HepG2 (cell line): ENCODE measurements around the gene SIGLEC6. TPM values are rescaled to one million over a fixed set of nuclear protein-coding genes. Genes with fewer than 3 reads are reported as not detected.

Source experiments
- ATAC-seq: fragments of 200-7000 bp; cut with Tn5 transposase; 3 replicates; pipeline ENCODE4 v1.9.1; 2020; ENCODE audit warnings: mild to moderate bottlenecking, moderate library complexity
- BruUV-seq: library from RNA; stranded (reverse); fragments of 400-500 nt; replicated peaks from 2 replicates; lab custom pipeline; 2021; lab: Mats Ljungman, UMichigan
- CTCF ChIA-PET: fragments of 300-600 bp; formaldehyde crosslinking; extraction: SDS; loops from one replicate; lab custom pipeline; 2021; ENCODE audit warnings: low total read pairs, inconsistent platforms, low intra/inter-chr PET ratio; lab: Yijun Ruan, JAX
- POLR2A ChIA-PET: fragments of 350-600 bp; sonication (Branson Sonifier 250); formaldehyde crosslinking; loops from one replicate; lab custom pipeline; 2020; ENCODE audit warnings: antibody characterized with exemption, inconsistent platforms; lab: Yijun Ruan, JAX
- DNase-seq: peaks from one replicate; pipeline ENCODE4 v3.0.0-alpha.2; 2015; ENCODE audit warnings: low spot score
- FAIRE-seq: peaks from 3 replicates; lab custom pipeline; 2011; peaks lifted over from hg19 to GRCh38; lab: Jason Lieb, UNC
- H2AFZ ChIP-seq: one replicate; pipeline ENCODE4 v1.6.1; 2011; ENCODE audit warnings: low read length, inconsistent platforms
- H3K27ac ChIP-seq: fragments of 300-600 bp; 3 replicates; pipeline ENCODE4 v1.8.0; 2011; ENCODE audit warnings: mixed run types, mild to moderate bottlenecking, mixed read lengths, low read length, inconsistent platforms; ENCODE audit not compliant: insufficient read depth; ENCODE audit errors: extremely low read length
- H3K27me3 ChIP-seq, 2 experiments: fragments of 200-600 bp in 1 of 2; 2 replicates in 1 of 2; 3 replicates in 1 of 2; pipeline versions ENCODE4 v1.6.0 to v1.8.0; 2011; ENCODE audit warnings: low read length in 2 of 2, mild to moderate bottlenecking in 2 of 2, moderate library complexity in 2 of 2, inconsistent platforms in 1 of 2; ENCODE audit not compliant: insufficient read depth in 2 of 2, control insufficient read depth in 1 of 2
- H3K36me3 ChIP-seq, 2 experiments: fragments of 200-600 bp in 1 of 2; replicated peaks in 1 of 2; 2 replicates in 1 of 2; 3 replicates in 1 of 2; pipeline versions ENCODE4 v1.5.1 to v1.8.0; 2011; ENCODE audit warnings: low read length in 2 of 2, inconsistent platforms in 1 of 2; ENCODE audit not compliant: insufficient read depth in 2 of 2, control insufficient read depth in 1 of 2
- H3K4me1 ChIP-seq: 2 replicates; pipeline ENCODE4 v1.5.1; 2012; ENCODE audit warnings: low read length, inconsistent platforms; ENCODE audit not compliant: insufficient read depth
- H3K4me2 ChIP-seq: 2 replicates; pipeline ENCODE4 v1.6.0; 2011; ENCODE audit warnings: low read depth, low read length, inconsistent platforms
- H3K4me3 ChIP-seq, 3 experiments: fragments of 200-600 bp in 1 of 3; sonication (generic), shearing (Covaris generic) in 1 of 3; replicated peaks in 1 of 3; 2 replicates each; pipeline ENCODE4 v1.5.1; 2011 to 2016; ENCODE audit warnings: low read length in 3 of 3, inconsistent platforms in 2 of 3, low read depth in 2 of 3, mild to moderate bottlenecking in 2 of 3, control low read depth in 1 of 3, mixed read lengths in 1 of 3; ENCODE audit not compliant: insufficient read depth in 1 of 3
- H3K79me2 ChIP-seq: one replicate; pipeline ENCODE4 v1.6.1; 2011; ENCODE audit warnings: low read length, inconsistent platforms; ENCODE audit not compliant: insufficient read depth
- H3K9ac ChIP-seq: 2 replicates; pipeline ENCODE4 v1.6.0; 2011; ENCODE audit warnings: mild to moderate bottlenecking, low read depth, low read length, inconsistent platforms; ENCODE audit not compliant: insufficient read depth
- H3K9me3 ChIP-seq: 2 replicates; pipeline ENCODE4 v1.5.1; 2012; ENCODE audit warnings: mild to moderate bottlenecking, low read length
- H4K20me1 ChIP-seq: 2 replicates; pipeline ENCODE4 v1.6.0; 2011; ENCODE audit warnings: inconsistent platforms, mild to moderate bottlenecking, low read length, moderate library complexity; ENCODE audit not compliant: insufficient read depth
- GATA4 ChIP-seq: sonication (generic); IDR thresholded peaks from 2 replicates; pipeline ENCODE4 v1.6.1; 2016; ENCODE audit warnings: antibody characterized with exemption, low read depth, borderline replicate concordance
- PLRG1 ChIP-seq: fragments of 450-650 bp; conservative IDR thresholded peaks from 2 replicates; pipeline ENCODE4 v1.6.1; 2016
- SALL2 ChIP-seq: sonication (generic); formaldehyde crosslinking; IDR thresholded peaks from 2 replicates; pipeline ENCODE4 v1.8.1; 2023; ENCODE audit warnings: mild to moderate bottlenecking, missing genetic modification reagents, inconsistent platforms
- ZFP37 ChIP-seq: sonication (generic); formaldehyde crosslinking; IDR thresholded peaks from 2 replicates; pipeline ENCODE4 v1.4.0; 2020; ENCODE audit warnings: missing genetic modification reagents, borderline replicate concordance
- ZKSCAN1 ChIP-seq: fragments of 150-350 bp; IDR thresholded peaks from 2 replicates; pipeline ENCODE4 v1.6.1; 2014; ENCODE audit warnings: low read length
- ZNF230 ChIP-seq: sonication (generic); formaldehyde crosslinking; IDR thresholded peaks from 2 replicates; pipeline ENCODE4 v1.4.0; 2020; ENCODE audit warnings: mild to moderate bottlenecking, missing genetic modification reagents
- ZNF549 ChIP-seq: sonication (generic); formaldehyde crosslinking; IDR thresholded peaks from 2 replicates; pipeline ENCODE4 v1.5.0; 2020; ENCODE audit warnings: missing genetic modification reagents
- whole genome bisulfite sequencing: methylation state at CpG from one replicate; pipeline ENCODE4 v1.1.6; 2017; ENCODE audit warnings: low lambda C conversion rate; 5-methylcytosine and 5-hydroxymethylcytosine counted together
- in situ Hi-C: cut with HindIII; loops from 2 replicates; pipeline ENCODE4 v1.10.0; 2017; ENCODE audit warnings: low pct_unique_long_range_greater_than_20kb; ENCODE audit not compliant: extremely low pct_ligation_motif_present
- intact Hi-C: fragments of 100-400 bp; cut with micrococcal nuclease; formaldehyde crosslinking; loops from one replicate; pipeline ENCODE4 v1.10.0; 2022; ENCODE audit not compliant: unreplicated experiment
- polyA plus RNA-seq, 8 experiments: library from polyadenylated mRNA; depleted of rRNA in 3 of 8; stranded (reverse) in 7 of 8; unstranded in 1 of 8; fragments of >200 nt; fragmentation: Illumina TruSeq in 4 of 8; extraction: Trizol in 4 of 8; gene quantifications; 2 replicates each; pipeline versions ENCODE4 v1.2.1 to v1.2.3, GENCODE V29; 2011 to 2016; ENCODE audit warnings: low read depth in 4 of 8, missing spikeins in 1 of 8, mixed read lengths in 1 of 8; ENCODE audit not compliant: insufficient read depth in 1 of 8
- total RNA-seq, 5 experiments: library from RNA; depleted of rRNA; stranded (reverse); fragments of >200 nt; fragmentation: Illumina TruSeq; extraction: Trizol; gene quantifications; 2 replicates each; pipeline ENCODE4 v1.2.3, GENCODE V29; 2016; ENCODE audit warnings: low read depth in 1 of 5
- TF ChIP-seq, protein P1 (sequence below): sonication (generic); formaldehyde crosslinking; IDR thresholded peaks from 2 replicates; pipeline ENCODE4 v1.8.1; 2022; ENCODE audit warnings: low read depth, mild to moderate bottlenecking, missing genetic modification reagents
- TF ChIP-seq, protein P2 (sequence below): sonication (generic); formaldehyde crosslinking; IDR thresholded peaks from 2 replicates; pipeline ENCODE4 v1.4.0; 2020; ENCODE audit warnings: missing genetic modification reagents, borderline replicate concordance
- TF ChIP-seq, protein P3 (sequence below): sonication (generic); formaldehyde crosslinking; IDR thresholded peaks from 2 replicates; pipeline ENCODE4 v1.4.0; 2020; ENCODE audit warnings: missing genetic modification reagents
- TF ChIP-seq, protein P4 (sequence below): sonication (generic); formaldehyde crosslinking; IDR thresholded peaks from 2 replicates; pipeline ENCODE4 v1.8.0; 2022; ENCODE audit warnings: mild to moderate bottlenecking, missing genetic modification reagents, moderate library complexity
- TF ChIP-seq, protein P5 (sequence below): sonication (generic); formaldehyde crosslinking; IDR thresholded peaks from 2 replicates; pipeline ENCODE4 v1.8.0; 2022; ENCODE audit warnings: missing genetic modification reagents, mild to moderate bottlenecking, borderline replicate concordance

SIGLEC6 gene
- total and polyA plus RNA-seq, 2 of the 13 experiments (the other 11 are each of a cell fraction or from before 2014, with no cell fraction given): not detected

DNA sequence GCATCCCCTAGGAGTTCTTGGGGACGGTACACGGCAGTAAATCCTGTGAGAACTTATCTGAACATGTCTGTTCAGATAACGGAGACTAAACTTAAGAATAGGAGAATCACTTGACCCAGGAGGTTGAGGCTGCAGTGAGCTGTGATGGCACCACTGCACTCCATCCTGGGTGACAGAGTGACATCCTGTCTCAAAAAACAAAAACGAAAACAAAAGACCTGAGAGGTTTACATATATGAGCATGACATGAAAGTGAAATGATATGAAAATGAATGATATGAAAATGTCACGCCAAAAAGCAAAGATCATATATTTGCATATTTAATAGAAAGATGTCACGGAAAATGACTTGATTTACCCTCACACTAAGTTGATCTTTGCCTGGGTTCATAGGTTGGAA is 45.4 kb upstream of the SIGLEC6 start:
- no peak overlapping the region for H2AFZ ChIP-seq
- FAIRE-seq: no peak
- 80% methylated on average over 6 of the region's 6 CpGs for WGBS
- H3K4me1 ChIP-seq: peaks cover 6% of the 10 kb centered on the region
- no peaks in the 10 kb centered on the region for H3K27me3 ChIP-seq
- DNase-seq: no peak
- no peak overlapping the region for H3K4me2 ChIP-seq
- intact Hi-C loops (no loop called here), in situ Hi-C loops (no loop called here)
- no peak for ATAC-seq
- ChIA-PET POLR2A (no interaction called here), CTCF (no interaction called here)
- no peak overlapping the region for H3K9ac ChIP-seq
- no peak overlapping the region for H3K27ac ChIP-seq
- BruUV-seq: no TSS peak
- no peaks in the 10 kb centered on the region for H4K20me1 ChIP-seq
- no peaks in the 10 kb centered on the region for H3K9me3 ChIP-seq
- H3K36me3 ChIP-seq: 0 out of 5 replicates have a peak, but pooled peaks cover 0 to 8% of the 10 kb centered on the region in 2 experiments
- TF ChIP-seq, protein P1, sequence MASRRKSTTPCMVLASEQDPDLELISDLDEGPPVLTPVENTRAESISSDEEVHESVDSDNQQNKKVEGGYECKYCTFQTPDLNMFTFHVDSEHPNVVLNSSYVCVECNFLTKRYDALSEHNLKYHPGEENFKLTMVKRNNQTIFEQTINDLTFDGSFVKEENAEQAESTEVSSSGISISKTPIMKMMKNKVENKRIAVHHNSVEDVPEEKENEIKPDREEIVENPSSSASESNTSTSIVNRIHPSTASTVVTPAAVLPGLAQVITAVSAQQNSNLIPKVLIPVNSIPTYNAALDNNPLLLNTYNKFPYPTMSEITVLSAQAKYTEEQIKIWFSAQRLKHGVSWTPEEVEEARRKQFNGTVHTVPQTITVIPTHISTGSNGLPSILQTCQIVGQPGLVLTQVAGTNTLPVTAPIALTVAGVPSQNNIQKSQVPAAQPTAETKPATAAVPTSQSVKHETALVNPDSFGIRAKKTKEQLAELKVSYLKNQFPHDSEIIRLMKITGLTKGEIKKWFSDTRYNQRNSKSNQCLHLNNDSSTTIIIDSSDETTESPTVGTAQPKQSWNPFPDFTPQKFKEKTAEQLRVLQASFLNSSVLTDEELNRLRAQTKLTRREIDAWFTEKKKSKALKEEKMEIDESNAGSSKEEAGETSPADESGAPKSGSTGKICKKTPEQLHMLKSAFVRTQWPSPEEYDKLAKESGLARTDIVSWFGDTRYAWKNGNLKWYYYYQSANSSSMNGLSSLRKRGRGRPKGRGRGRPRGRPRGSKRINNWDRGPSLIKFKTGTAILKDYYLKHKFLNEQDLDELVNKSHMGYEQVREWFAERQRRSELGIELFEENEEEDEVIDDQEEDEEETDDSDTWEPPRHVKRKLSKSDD (CRISPR knock-in tag): no peak
- TF ChIP-seq ZKSCAN1: no peak
- no peak for TF ChIP-seq PLRG1
- TF ChIP-seq SALL2: no peak
- TF ChIP-seq, protein P2, sequence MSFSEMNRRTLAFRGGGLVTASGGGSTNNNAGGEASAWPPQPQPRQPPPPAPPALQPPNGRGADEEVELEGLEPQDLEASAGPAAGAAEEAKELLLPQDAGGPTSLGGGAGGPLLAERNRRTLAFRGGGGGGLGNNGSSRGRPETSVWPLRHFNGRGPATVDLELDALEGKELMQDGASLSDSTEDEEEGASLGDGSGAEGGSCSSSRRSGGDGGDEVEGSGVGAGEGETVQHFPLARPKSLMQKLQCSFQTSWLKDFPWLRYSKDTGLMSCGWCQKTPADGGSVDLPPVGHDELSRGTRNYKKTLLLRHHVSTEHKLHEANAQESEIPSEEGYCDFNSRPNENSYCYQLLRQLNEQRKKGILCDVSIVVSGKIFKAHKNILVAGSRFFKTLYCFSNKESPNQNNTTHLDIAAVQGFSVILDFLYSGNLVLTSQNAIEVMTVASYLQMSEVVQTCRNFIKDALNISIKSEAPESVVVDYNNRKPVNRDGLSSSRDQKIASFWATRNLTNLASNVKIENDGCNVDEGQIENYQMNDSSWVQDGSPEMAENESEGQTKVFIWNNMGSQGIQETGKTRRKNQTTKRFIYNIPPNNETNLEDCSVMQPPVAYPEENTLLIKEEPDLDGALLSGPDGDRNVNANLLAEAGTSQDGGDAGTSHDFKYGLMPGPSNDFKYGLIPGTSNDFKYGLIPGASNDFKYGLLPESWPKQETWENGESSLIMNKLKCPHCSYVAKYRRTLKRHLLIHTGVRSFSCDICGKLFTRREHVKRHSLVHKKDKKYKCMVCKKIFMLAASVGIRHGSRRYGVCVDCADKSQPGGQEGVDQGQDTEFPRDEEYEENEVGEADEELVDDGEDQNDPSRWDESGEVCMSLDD (CRISPR knock-in tag): no peak
- no peak for TF ChIP-seq ZFP37
- TF ChIP-seq, protein P3, sequence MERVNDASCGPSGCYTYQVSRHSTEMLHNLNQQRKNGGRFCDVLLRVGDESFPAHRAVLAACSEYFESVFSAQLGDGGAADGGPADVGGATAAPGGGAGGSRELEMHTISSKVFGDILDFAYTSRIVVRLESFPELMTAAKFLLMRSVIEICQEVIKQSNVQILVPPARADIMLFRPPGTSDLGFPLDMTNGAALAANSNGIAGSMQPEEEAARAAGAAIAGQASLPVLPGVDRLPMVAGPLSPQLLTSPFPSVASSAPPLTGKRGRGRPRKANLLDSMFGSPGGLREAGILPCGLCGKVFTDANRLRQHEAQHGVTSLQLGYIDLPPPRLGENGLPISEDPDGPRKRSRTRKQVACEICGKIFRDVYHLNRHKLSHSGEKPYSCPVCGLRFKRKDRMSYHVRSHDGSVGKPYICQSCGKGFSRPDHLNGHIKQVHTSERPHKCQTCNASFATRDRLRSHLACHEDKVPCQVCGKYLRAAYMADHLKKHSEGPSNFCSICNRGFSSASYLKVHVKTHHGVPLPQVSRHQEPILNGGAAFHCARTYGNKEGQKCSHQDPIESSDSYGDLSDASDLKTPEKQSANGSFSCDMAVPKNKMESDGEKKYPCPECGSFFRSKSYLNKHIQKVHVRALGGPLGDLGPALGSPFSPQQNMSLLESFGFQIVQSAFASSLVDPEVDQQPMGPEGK (CRISPR knock-in tag): no peak
- TF ChIP-seq, protein P4, sequence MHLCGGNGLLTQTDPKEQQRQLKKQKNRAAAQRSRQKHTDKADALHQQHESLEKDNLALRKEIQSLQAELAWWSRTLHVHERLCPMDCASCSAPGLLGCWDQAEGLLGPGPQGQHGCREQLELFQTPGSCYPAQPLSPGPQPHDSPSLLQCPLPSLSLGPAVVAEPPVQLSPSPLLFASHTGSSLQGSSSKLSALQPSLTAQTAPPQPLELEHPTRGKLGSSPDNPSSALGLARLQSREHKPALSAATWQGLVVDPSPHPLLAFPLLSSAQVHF (CRISPR knock-in tag): no peak
- TF ChIP-seq, protein P5, sequence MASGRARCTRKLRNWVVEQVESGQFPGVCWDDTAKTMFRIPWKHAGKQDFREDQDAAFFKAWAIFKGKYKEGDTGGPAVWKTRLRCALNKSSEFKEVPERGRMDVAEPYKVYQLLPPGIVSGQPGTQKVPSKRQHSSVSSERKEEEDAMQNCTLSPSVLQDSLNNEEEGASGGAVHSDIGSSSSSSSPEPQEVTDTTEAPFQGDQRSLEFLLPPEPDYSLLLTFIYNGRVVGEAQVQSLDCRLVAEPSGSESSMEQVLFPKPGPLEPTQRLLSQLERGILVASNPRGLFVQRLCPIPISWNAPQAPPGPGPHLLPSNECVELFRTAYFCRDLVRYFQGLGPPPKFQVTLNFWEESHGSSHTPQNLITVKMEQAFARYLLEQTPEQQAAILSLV (CRISPR knock-in tag): no peak
- no peak for TF ChIP-seq ZNF230 (CRISPR knock-in tag)
- TF ChIP-seq GATA4: no peak
- no peak for TF ChIP-seq ZNF549
- H3K4me3 ChIP-seq: no peak overlapping the region
- H3K79me2 ChIP-seq: no peaks in the 10 kb centered on the region
